ENCODE data around the gene KIFC1.

The KIFC1 gene

GRCh38 chr6:33412140-33413009, 20.8 kb downstream of the KIFC1 start:
- no peak for DNase-seq

GRCh38 chr6:33413241-33414120, 21.9 kb downstream of the KIFC1 start:
- DNase-seq = no peak

GRCh38 chr6:33414592-33415271, 23.1 kb downstream of the KIFC1 start:
- no peak for DNase-seq

- DNase-seq = no peak
Measured at GRCh38 chr6:33415831-33416230, 24.2 kb downstream of the KIFC1 start.

GRCh38 chr6:33416386-33417127, 24.9 kb downstream of the KIFC1 start:
- no peak for DNase-seq

GRCh38 chr6:33417128-33417902, 25.7 kb downstream of the KIFC1 start:
- no peak for DNase-seq

GRCh38 chr6:33417903-33418689, 26.5 kb downstream of the KIFC1 start, which contains the start of gene CUTA:
Gene CUTA (minus strand): TSS chr6:33418107. CDS start chr6:33418000, 107 bp downstream.
- peak; percentile 88 to 98 (median 94) for DNase-seq

- no peak for DNase-seq
Measured at GRCh38 chr6:33418690-33419291, 27.2 kb downstream of the KIFC1 start.

- DNase-seq = peak in 1 of 4 experiments; percentile 10
Measured at GRCh38 chr6:33419580-33420490, 28.2 kb downstream of the KIFC1 start, which contains the start of gene SYNGAP1. Gene SYNGAP1 (plus strand): TSS chr6:33420065. CDS start chr6:33420265, 200 bp downstream.

- no peak for DNase-seq
Measured at GRCh38 chr6:33420491-33421343, 29.1 kb downstream of the KIFC1 start.

- DNase-seq = no peak
Measured at GRCh38 chr6:33421344-33421643, 29.7 kb downstream of the KIFC1 start.

GRCh38 chr6:33423777-33424176, 32.2 kb downstream of the KIFC1 start:
- DNase-seq = no peak

GRCh38 chr6:33424855-33425667, 33.4 kb downstream of the KIFC1 start:
- DNase-seq = no peak

- peak; percentile 50 to 73 (median 70) for DNase-seq
Measured at GRCh38 chr6:33425668-33426577, 34.3 kb downstream of the KIFC1 start.

GRCh38 chr6:33426590-33427511, 35.2 kb downstream of the KIFC1 start:
- no peak for DNase-seq

All from activated CD4-positive, CD25-positive, alpha-beta regulatory T cell (primary cell).